GM11168 (cell line): ENCODE data around the gene PBXIP1.

Experiments
- in situ Hi-C: fragments of 300-500 bp; cut with MboI; formaldehyde crosslinking; loops from one replicate; pipeline ENCODE4 v1.12.0; 2022; ENCODE audit warnings: low sequenced_read_pairs; ENCODE audit not compliant: unreplicated experiment

The PBXIP1 gene

DNA sequence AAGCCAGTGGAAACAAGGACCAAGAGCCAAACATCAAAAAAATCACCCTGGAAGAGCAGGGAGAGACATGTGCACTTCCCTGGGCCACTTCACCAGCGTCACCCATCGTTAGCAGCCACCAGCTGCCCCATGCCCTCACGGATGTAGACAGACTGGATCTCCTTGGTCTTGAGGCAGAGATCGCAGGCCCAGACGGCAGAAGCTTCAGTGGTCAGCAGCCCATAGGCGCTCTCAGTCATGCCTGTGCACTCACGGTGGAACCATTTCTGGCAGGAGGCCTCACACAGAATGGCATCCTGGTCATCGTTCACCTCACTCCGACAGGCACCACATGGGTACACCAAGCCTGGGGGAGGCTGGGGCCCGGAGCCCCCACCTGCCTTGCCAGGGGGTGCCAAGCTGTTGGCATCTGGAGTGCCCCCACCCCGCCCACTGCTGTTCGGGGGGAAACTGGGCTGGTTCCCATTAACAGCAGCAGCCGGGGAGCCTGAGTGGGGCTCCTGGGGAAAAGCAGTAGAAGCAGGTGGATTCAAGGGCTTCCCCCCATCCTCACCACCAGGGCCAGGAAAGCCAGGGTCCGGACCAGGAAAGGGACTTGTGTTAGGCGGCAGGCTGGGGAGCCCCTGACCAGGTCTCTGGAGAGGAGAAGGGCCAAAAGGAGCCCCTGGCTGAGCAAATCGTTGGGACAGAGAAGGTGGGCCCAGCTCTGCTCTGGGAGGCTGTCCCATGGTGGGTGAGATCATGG, 3.0 kb upstream of the PBXIP1 start:
- in situ Hi-C loops = no loop called here

GRCh38 chr1:154958036-154958435, 2.1 kb upstream of the PBXIP1 start:
- in situ Hi-C loops = no loop called here

GRCh38 chr1:154957091-154957657, 1.3 kb upstream of the PBXIP1 start:
- in situ Hi-C loops = no loop called here

GRCh38 chr1:154956544-154956941, 644 bp upstream of the PBXIP1 start:
- in situ Hi-C loops = no loop called here

- in situ Hi-C loops = no loop called here
Measured at GRCh38 chr1:154955039-154955717, 721 bp downstream of the PBXIP1 start.

- in situ Hi-C loops = no loop called here
Measured at GRCh38 chr1:154954541-154954940, 1.4 kb downstream of the PBXIP1 start.

DNA sequence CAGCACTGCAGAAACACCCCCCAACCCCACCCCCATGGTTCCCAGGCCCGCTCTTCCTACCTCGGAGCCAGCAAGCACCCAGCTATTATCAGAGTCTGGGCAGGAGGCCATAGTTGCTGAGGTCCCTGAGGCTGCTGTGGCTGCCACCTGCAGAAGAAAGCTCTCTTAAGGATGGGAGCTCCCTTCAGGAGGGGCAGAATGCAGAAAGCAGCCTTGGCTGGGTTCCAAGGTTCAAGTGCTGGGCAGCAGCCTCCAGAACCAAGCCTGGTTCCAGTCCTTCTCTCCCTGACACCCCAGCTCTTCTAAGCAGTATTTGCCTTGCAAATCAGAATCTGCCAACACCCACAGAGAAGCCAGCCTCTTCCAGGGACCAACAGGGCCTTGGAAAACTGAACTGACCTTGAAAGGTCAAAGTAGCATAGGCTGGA, 2.3 kb downstream of the PBXIP1 start:
- in situ Hi-C loops = no loop called here

DNA sequence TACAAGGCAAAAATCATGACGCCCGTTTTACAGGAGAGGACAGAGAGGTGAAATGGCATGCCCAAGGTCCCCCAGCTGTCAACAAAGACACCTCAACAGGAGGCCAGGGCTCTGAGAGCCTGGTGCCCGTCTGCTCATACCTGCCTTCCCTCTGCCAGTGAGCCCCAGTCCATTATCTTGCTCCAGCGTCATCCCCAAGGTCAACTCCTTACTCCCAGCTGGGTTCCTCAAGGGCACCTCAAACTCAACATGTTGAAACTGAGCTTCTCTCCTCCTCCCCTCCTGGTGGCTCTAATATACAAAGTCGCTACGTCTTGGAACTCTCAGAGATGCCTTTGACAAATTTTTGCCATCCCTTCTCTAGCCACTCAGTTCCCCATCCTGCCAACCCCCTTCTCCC, 3.2 kb downstream of the PBXIP1 start:
- in situ Hi-C loops = no loop called here

- in situ Hi-C loops = no loop called here
Measured at GRCh38 chr1:154951901-154952657, 3.8 kb downstream of the PBXIP1 start.

- in situ Hi-C loops = no loop called here
Measured at GRCh38 chr1:154948079-154948478, 7.8 kb downstream of the PBXIP1 start.

GRCh38 chr1:154945962-154946850, 9.7 kb downstream of the PBXIP1 start:
- in situ Hi-C loops = no loop called here

DNA sequence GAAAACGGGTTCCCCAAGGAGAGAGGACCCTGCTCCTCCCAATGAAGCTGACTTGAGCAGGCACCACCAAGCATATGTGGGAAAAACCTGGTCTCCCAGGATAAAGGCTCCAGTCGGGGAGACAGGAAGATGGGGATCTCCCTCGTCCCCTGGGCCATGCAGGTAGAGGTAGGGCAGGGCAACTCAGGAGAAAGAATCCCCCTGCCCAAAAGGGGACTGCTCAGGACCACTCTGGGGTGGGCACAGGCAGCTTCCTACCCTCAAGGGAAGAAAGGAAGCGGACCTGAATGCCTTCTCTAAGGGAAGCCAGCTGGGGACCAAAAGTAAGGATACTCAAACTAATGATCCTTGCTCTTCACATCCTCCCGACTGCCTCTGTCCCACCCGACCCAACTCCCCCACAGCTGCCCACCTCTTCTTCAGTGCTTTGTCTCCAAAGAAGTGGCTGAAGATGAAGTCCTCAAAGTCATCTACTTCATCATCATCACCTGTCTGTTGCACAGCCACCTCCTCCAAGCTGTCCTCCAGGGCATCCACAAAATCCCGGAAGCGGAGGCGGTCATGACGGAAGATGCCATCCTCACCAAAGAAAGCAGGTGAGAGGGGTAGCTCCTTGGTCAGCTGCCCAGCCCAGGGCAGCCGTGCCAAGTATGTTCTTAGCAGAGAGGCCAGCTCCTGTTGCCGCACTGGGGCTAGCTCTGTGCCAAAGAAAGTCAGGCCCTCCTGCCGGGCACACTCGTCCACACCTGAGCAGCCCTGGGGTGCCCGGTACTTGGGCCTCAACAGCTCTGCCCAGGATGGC, 10.5 kb downstream of the PBXIP1 start:
- in situ Hi-C loops = no loop called here

GRCh38 chr1:154944401-154945159, 11.3 kb downstream of the PBXIP1 start:
- in situ Hi-C loops = no loop called here

DNA sequence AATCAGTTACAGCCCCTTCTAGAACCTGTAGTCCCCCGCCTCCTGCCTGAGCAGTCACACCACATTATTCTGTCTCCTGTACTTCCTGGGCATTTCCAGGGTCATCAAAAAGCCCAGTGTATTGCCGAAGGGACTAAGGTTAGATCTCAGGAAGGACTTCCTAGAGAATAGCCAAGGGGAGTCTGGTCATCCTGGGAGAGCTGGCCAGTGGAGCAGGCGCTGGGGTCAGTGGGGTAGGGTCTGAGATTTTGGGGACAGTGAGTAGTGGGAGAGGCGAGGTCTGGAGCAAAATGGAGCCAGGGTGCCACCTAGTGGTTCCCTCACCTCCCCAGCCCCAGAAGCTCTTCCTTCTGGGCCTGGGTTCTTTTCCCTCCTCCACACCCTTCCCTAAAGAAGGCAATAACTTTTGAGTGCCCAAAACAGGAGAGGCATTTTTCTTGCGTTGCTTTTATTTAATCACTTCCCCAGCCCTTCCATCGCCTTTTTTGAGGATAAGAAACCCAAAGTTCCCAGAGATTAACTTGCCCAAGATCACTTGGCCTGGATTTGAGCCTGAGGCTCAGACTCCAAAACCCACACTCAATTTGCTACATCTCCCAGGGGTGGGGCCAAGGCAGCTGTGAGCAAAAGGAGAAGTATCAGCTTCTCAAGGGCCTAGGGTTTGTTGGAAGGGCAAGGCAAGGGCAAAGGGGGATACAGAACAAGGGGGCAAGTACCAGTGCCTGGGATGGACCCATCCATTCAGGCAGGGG, 12.1 kb downstream of the PBXIP1 start:
- in situ Hi-C loops = no loop called here

GRCh38 chr1:154941333-154942013, 14.4 kb downstream of the PBXIP1 start:
- in situ Hi-C loops = no loop called here

- in situ Hi-C loops = no loop called here
Measured at GRCh38 chr1:154940651-154941194, 15.2 kb downstream of the PBXIP1 start.

- in situ Hi-C loops = no loop called here
Measured at GRCh38 chr1:154940213-154940560, 15.7 kb downstream of the PBXIP1 start.
